Heart right ventricle (tissue), 16 donors: ENCODE results near the gene DISP2. TPM values are rescaled to one million over a fixed set of nuclear protein-coding genes. Genes with fewer than 3 reads are reported as not detected.

Experiments used
- ATAC-seq, 8 donors: fragments of 200-7000 bp; cut with Tn5 transposase; one replicate each; pipeline ENCODE4 v1.9.1; 2020; ENCODE audit warnings: mild to moderate bottlenecking in 8 of 8, moderate library complexity in 8 of 8, moderate number of reproducible peaks in 1 of 8
- DNase-seq, 2 donors: peaks; one replicate each; pipeline ENCODE4 v3.0.0-alpha.2; 2020
- H3K27ac ChIP-seq, 10 donors: fragments of 200-600 bp; sonication (generic) in 2 of 10; one replicate each; pipeline versions ENCODE4 v1.5.0 to v1.8.0; 2020 to 2022; ENCODE audit warnings: mild to moderate bottlenecking in 3 of 10
- H3K27me3 ChIP-seq, 7 donors: fragments of 200-600 bp; one replicate each; pipeline ENCODE4 v1.8.0; 2021 to 2022; ENCODE audit warnings: mild to moderate bottlenecking in 2 of 7
- H3K36me3 ChIP-seq, 9 donors: fragments of 200-600 bp; sonication (generic) in 1 of 9; one replicate each; pipeline versions ENCODE4 v1.5.0 to v1.8.0; 2020 to 2022; ENCODE audit warnings: mild to moderate bottlenecking in 2 of 9
- H3K4me1 ChIP-seq, 9 donors: fragments of 200-600 bp; sonication (generic) in 1 of 9; one replicate each; pipeline versions ENCODE4 v1.5.0 to v1.8.0; 2020 to 2022; ENCODE audit warnings: mild to moderate bottlenecking in 4 of 9
- H3K4me3 ChIP-seq, 10 donors: fragments of 200-600 bp; sonication (generic) in 2 of 10; one replicate each; pipeline versions ENCODE4 v1.5.0 to v1.8.0; 2020 to 2022; ENCODE audit warnings: mild to moderate bottlenecking in 7 of 10, moderate library complexity in 2 of 10
- H3K9me3 ChIP-seq, 11 donors: fragments of 200-600 bp in 10 of 11; sonication (generic) in 2 of 11; one replicate each; pipeline versions ENCODE4 v1.5.0 to v1.8.0; 2013 to 2022; ENCODE audit warnings: mild to moderate bottlenecking in 2 of 11, control low read depth in 1 of 11, moderate library complexity in 1 of 11
- WGBS, 2 donors: extraction: QIAGEN DNeasy Blood & Tissue Kit; methylation state at CpG; one replicate each; pipeline ENCODE4 v1.1.7; 2013; ENCODE audit warnings: inconsistent platforms in 1 of 2; 5-methylcytosine and 5-hydroxymethylcytosine counted together
- intact Hi-C, 10 donors: fragments of 100-400 bp; cut with DNase I; formaldehyde crosslinking; loops; one replicate each; pipeline versions ENCODE4 v1.11.1 to v1.14.2; 2022
- polyA plus RNA-seq, 2 donors: library from polyadenylated mRNA; stranded (reverse); fragments of 200-250 nt; gene quantifications; one replicate each; pipeline ENCODE4 v1.2.3, GENCODE V29; 2013
- total RNA-seq, 10 donors: library from RNA; stranded (reverse); fragmentation: NEBNext Ultra II Directional in 3 of 10; extraction: Animal tissue kit (Norgen Biotek cat#: 25700) in 3 of 10; gene quantifications; one replicate each; pipeline versions ENCODE4 v1.2.1 to v1.2.4, GENCODE V29; 2021 to 2023
- TF ChIP-seq, protein P1 (sequence below), 9 donors: fragments of 200-600 bp; sonication (generic) in 2 of 9; IDR thresholded peaks; one replicate each; pipeline versions ENCODE4 v1.5.0 to v1.8.0; 2021 to 2022; ENCODE audit warnings: antibody characterized with exemption in 9 of 9, mild to moderate bottlenecking in 5 of 9, moderate library complexity in 1 of 9
- donor health status: Arrhythmogenic right ventricular cardiomyopathy.
- donor health status: ischemic (EF 13 %, LVEDD 7.1; RV severe dilation, severe dysfunction).
- donor health status: healthy with polysubstance abuse.
- donor health status: DM: no; HTN: yes; CAD: no.
- donor health status: DM: no; HTN: no; CAD: no.
- donor health status: ischemic (EF 25% LVEDD 6.9; RV normal size, moderate dysfunction).
- donor health status: ischemic (EF 25% LVEDD 5.7; RV mildly dilated, moderate dysfunction).
- donor health status: healthy.
- donor health status: DM: yes; HTN: yes; CAD: no.
- donor health status: Ischemic cardiomyopathy.
- donor health status: ischemic (EF 35%, LVEDD 5.7; RV mildly dilated, moderate dysfunction).
- donor health status: nonischemic (EF 11% LVEDD 7.7; RV severe dilation, severe dysfunction).
- donor health status: DM: yes; HTN: yes; CAD: no.
- donor health status: PGD.
- donor health status: ischemic (EF 29% LVEDD 5.4; RV normal size, mild dysfunction).
- donor health status: nonischemic (EF 23%, LVEDD 6.1; RV moderate dilation, normal function).

The DISP2 gene
- total and polyA plus RNA-seq, 12 donors, result 0.08 to 2.7 (median 0.71) TPM

DNA sequence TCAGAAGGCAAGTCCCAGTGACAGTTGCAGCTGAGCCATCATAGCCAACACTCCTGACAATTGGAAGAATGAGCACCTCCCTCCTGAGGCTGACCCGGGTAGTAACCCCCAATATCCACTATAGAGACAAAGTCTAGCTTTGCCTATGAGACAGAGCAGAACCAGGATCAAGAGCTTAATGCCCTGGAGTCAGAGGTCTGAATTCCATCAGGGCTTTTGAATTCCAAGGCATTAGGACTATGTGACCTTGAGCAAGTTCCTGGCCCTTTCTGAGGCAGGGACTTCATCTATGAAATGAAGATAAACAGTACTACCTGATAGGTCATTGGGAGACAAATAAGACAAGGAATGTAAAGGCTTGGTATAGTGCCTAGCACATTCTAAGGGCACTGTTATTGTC is 37.6 kb upstream of the DISP2 start:
- peaks cover 7 to 24% (median 12%) of the 10 kb centered on the region in 9 donors for H3K4me1 ChIP-seq
- H3K4me3 ChIP-seq, result no peak overlapping the region
- H3K27me3 ChIP-seq, result peaks cover 0 to 3% (median 0%) of the 10 kb centered on the region in 7 donors
- TF ChIP-seq, protein P1, sequence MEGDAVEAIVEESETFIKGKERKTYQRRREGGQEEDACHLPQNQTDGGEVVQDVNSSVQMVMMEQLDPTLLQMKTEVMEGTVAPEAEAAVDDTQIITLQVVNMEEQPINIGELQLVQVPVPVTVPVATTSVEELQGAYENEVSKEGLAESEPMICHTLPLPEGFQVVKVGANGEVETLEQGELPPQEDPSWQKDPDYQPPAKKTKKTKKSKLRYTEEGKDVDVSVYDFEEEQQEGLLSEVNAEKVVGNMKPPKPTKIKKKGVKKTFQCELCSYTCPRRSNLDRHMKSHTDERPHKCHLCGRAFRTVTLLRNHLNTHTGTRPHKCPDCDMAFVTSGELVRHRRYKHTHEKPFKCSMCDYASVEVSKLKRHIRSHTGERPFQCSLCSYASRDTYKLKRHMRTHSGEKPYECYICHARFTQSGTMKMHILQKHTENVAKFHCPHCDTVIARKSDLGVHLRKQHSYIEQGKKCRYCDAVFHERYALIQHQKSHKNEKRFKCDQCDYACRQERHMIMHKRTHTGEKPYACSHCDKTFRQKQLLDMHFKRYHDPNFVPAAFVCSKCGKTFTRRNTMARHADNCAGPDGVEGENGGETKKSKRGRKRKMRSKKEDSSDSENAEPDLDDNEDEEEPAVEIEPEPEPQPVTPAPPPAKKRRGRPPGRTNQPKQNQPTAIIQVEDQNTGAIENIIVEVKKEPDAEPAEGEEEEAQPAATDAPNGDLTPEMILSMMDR (IDR thresholded peaks at IDR 0.05), result no peak
- intact Hi-C loops, result loop anchor here in 7 of 10 donors (1.0 to 10.0 kb wide), 7 partner anchors 18 to 102 kb away; no protein-coding TSS in a partner anchor
- WGBS, 2 donors, result 97 to 100% methylated on average over 1 of the region's 1 CpG
- H3K9me3 ChIP-seq, result no peaks in the 10 kb centered on the region
- no peak for DNase-seq
- no peak for ATAC-seq
- no peaks in the 10 kb centered on the region for H3K36me3 ChIP-seq
- H3K27ac ChIP-seq, result no peak overlapping the region

GRCh38 chr15:40320931-40321371 is 37.1 kb upstream of the DISP2 start:
- Histone ChIP-seq H3K36me3 (no peaks in the 10 kb centered on the region), H3K4me3 (no peak overlapping the region), H3K9me3 (no peaks in the 10 kb centered on the region), H3K4me1 (peaks cover 7 to 29% (median 17%) of the 10 kb centered on the region in 9 donors), H3K27ac (peak overlapping the region in 2 of 10 donors; percentile 19 to 26), H3K27me3 (peaks cover 0 to 3% (median 0%) of the 10 kb centered on the region in 7 donors)
- 1 to 2% methylated on average over 2 of the region's 2 CpGs for WGBS, 2 donors
- peak in 4 of 8 donors; percentile 27 to 52 (median 43) for ATAC-seq
- peak in 1 of 2 donors; percentile 66 for DNase-seq
- TF ChIP-seq, protein P1 (IDR thresholded peaks at IDR 0.05), result peak; percentile 57 to 91 (median 89)
- intact Hi-C loops, result loop anchor here in 7 of 10 donors (1.0 to 10.0 kb wide), 7 partner anchors 18 to 102 kb away; no protein-coding TSS in a partner anchor

DNA sequence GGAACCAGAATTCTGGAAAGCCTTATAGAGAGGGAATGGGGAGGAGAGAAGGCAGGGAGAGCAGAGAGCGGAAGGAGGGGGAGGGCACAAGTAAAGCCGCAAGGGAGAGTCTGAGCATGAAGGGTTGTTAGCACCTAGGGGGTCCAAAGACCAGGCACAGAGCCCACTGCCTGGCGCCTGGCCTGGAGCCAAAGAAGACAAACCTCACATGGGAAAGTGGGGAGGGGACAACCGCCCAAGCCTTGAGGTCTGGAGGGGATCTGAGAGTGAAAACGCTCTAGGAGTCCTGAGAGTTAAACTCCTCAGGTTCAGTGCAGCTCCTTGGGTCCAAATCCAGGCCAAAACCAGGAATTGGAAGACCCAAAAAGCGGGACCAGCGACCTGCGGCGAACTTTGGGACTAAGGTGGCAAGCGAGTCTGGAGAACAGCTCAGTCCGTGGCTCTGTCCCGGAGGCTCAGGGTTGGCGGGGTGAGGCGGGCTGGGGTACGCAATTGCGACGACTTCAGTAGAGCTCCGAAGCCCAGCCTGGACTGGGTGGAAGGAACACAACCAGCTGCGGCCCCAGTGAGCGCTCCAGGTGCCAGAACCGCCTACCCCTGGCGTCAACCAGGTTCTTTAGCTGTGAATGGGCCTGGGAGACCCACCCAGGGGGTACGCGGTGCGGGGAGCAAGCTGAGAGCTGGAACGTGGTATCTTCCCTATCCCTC is 35.3 kb upstream of the DISP2 start:
- TF ChIP-seq, protein P1 (IDR thresholded peaks at IDR 0.05), result no peak
- Histone ChIP-seq H3K4me1 (peaks cover 7 to 47% (median 35%) of the 10 kb centered on the region in 9 donors), H3K27me3 (no peaks in the 10 kb centered on the region), H3K9me3 (no peaks in the 10 kb centered on the region), H3K36me3 (peaks cover 0 to 12% (median 0%) of the 10 kb centered on the region in 9 donors), H3K27ac (peak overlapping the region; percentile 57 to 92 (median 79)), H3K4me3 (peak overlapping the region in 9 of 10 donors; percentile 7 to 93 (median 48))
- no peak for DNase-seq
- WGBS, 2 donors, result 48% methylated on average over 26 of the region's 26 CpGs
- intact Hi-C loops, result loop anchor here in 4 of 10 donors (1.0 to 10.0 kb wide), 5 partner anchors 16 to 100 kb away; partner anchors contain the start of gene CCDC9B (in 2 of the 4)
- peak in 6 of 8 donors; percentile 1 to 13 (median 4) for ATAC-seq

DNA sequence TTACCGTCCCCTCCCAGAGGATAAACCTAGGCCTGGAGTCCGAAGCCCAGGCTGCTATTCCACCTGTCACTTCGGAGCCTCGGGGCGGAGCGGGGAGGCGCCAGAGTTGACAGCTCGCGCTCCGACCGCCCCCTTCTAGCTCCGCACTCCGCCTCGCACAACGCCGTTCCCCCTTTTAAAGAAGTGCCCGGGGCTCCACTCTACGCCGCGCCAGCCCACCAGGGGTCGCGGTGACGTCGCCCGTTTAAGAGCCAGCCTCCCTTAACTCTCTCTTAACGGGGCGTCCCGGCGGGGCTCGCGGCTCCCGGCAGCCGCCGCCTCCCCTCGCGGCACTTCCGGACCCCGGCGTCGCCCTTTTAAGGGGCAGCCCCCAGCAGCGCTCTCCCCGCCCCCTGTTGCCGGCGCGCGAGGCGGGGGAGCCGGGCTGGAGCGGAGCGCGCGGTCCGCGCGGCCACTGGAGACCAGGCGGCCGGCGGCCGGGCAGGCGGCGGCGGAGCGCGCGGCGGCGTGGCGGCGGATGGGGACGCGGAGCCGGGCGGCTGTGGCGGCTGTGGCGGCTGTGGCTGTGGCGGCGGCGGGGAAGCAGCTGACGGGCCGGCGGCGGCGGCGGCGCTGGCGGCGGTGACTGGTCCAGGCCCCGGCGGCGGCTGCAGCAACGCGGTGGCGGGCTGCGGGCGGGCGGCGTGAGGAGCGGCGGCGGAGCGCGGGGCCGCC is 34.6 kb upstream of the DISP2 start, which contains the start of gene INAFM2:
TSS of gene INAFM2 (plus strand) at position 454 of the 714 bp plus-strand sequence. CDS start 364 bp downstream, outside the sequence.
- H3K4me1 ChIP-seq, result peaks cover 7 to 54% (median 42%) of the 10 kb centered on the region in 9 donors
- H3K27ac ChIP-seq, result peak within 1 kb of the TSS; percentile 78 to 94 (median 90)
- no peaks in the 10 kb centered on the region for H3K9me3 ChIP-seq
- no peaks in the 10 kb centered on the region for H3K27me3 ChIP-seq
- ATAC-seq (peak; percentile 90 to 93 (median 92)), DNase-seq (peak; percentile 90 to 94)
- intact Hi-C loops, result loop anchor here in 4 of 10 donors (1.0 to 10.0 kb wide), 5 partner anchors 15 to 99 kb away; partner anchors contain the start of gene CCDC9B (in 2 of the 4)
- peaks cover 0 to 12% (median 0%) of the 10 kb centered on the region in 9 donors for H3K36me3 ChIP-seq
- peak within 1 kb of the TSS; percentile 63 to 93 (median 82) for H3K4me3 ChIP-seq
- WGBS, 2 donors, result 0 to 1% methylated on average over 72 to 103 of the region's 103 CpGs
- TF ChIP-seq, protein P1 (IDR thresholded peaks at IDR 0.05), result peak; percentile 68 to 86 (median 77)
